Measurements from ENCODE around the gene SREBF2.
A peak's percentile ranks its signal among the peaks of the same experiment; 100 is the strongest.

The SREBF2 gene

DNA sequence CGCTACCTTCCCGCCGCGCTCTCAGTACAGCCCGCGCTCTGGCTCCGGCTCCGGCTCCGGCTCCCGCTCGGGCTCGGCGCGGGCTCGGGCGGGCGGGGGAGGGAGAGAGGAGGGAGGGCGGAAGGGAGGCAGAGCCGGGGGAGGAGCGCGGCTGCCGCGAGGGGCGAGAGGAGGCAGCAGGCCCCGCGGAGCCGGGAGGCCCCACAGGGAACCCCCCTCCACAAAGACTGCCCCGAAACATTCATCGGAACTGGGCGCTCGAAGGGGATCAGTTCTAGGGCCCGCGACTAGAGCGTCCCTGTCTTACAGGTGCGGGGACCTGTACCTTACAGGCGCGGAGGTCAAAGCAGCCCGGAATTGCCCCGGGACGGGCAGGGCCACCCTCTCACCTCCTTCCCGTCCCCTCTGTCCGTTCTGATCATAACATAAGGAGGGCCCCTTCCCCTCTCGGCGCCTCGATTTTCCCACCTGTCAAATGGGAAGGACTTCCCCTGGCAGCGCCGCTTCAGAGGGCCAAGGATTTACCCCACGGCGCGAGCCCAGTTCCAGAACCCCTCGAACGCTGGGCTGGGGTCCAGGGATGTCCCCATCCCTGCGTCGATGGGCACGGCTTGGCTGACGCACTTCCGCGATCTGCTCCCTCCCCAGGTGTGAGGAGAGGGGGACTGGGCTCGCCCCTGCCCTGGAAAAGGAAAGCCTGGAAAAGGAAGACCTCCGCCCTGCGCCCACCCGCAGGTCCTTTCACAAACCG lies 82.3 kb downstream of the SREBF2 start, which contains the start of gene SHISA8:
SHISA8 (minus strand) TSS at position 40 of the 751 bp plus-strand sequence. CDS start 407 bp downstream, outside the sequence.
- intact Hi-C loops (cut with DNase I), result no loop called here
- peak in 18 of 42 donors; percentile 21 to 69 (median 44) for DNase-seq

GRCh38 chr22:41915786-41916493 lies 83.0 kb downstream of the SREBF2 start:
- no peak for DNase-seq
- intact Hi-C loops (cut with DNase I), result no loop called here

- no peak for DNase-seq
- intact Hi-C loops (cut with DNase I), result no loop called here
Observed at GRCh38 chr22:41916745-41917358, 83.9 kb downstream of the SREBF2 start.

DNA sequence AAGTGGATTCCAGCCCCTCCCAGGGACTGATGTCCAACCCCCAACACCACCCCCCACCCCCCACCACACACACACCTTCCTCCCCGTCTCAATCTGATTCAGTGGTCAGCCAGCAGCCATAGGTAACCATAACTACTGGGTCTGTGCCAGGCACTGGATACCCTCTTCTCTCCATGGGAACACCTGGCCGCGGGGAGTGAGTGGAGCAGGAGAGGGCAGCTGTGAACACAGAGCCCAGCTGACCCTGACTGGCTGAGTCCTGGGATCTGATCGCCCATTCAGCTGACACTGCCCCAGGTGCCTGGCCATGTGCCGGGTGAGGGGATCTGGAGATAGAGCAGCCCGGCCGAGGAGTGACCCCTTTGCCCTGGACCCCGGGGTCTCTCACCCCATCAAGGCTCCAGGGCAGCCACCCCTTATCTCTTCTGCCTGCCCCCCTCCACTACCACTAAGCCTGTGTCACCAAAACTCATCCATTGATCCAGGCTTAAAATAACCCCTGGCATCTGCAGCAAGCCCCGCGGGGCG lies 84.5 kb downstream of the SREBF2 start:
- intact Hi-C loops (cut with DNase I), result no loop called here
- DNase-seq, result no peak

DNA sequence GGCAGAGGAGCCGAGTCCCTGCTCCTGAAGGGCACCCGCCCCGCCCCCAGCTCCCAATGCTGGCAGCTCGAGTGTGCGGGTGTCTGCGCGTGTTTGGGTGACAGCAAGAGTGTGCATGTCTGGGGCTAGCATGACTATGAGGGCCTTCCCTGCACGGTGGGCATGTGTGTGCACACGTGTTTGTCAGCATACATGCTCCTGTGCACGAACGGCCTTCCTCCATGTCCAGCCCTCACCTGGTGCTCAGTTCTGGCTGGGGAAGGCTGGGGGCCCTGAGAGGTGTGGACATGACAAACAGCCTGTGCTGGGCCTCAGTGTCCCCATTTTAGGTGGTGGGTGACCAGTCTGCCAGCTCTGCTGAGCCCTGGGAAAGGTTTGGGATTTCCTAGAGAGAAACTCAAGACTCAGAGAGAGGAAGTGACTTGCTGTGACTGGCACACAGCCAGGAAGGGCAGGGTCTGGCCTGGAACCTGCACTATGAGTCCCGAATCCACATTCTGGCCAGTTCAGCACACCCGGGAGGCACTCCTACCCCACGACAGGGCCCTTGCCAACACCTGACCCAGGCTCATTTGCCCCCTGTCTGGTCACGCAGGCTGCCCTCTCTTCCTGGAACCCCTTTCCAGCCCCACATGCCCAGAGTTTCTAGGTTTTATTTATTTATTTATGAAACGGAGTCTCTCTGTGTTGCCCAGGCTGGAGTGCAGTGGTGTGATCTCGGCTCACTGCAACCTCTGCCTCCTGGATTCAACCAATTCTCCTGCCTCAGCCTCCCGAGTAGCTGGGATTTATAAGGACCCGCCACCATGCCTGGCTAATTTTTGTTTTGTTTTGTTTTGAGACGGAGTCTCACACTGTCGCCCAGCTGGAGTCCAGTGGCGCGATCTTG lies 85.2 kb downstream of the SREBF2 start:
- peak in 17 of 42 donors; percentile 24 to 66 (median 45) for DNase-seq
- intact Hi-C loops (cut with DNase I), result no loop called here

DNA sequence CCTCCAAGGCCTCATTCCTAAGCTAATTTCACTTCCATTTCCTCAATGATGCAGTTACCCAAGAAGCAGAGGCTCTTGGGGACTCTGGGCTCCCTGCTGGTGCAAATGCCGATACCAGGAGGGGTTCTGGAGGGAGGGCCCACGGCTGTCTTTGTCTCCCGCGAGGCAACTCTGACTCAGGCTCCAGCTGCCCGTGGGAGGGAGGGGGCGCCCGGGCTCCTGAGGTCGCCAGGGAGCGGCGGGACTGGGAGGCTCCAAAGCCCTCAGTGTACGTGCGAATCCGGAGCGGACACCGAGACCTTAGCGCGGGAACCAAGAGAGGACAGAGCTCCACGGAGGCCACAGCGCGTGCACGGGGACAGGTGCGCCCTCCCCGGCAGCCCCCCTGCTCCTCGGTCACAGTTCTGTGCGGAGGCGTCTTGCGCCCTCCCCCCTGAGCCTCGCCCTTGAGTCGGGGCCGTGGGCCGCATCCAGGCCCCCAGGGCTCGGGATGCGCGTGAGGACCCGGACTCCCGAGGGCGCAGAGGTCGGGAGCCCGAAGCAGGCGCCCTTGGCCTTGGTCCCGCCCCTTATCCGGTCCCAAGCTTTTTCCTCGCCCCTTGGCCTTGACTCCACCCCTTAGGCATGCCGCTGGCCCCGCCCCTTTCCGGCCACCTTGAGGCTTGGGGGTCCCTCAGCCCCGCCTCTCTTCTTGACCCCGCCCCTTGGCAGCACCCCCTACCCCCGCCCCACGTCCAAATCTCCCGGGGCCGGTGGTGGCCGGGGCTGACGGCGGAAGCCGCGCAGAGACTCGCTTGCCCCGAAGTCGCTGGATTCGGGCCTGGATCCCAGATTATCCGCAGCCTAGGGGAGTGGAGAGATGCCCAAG lies 86.7 kb downstream of the SREBF2 start:
- intact Hi-C loops (cut with DNase I), result no loop called here
- DNase-seq, result peak; percentile 17 to 83 (median 60)

DNA sequence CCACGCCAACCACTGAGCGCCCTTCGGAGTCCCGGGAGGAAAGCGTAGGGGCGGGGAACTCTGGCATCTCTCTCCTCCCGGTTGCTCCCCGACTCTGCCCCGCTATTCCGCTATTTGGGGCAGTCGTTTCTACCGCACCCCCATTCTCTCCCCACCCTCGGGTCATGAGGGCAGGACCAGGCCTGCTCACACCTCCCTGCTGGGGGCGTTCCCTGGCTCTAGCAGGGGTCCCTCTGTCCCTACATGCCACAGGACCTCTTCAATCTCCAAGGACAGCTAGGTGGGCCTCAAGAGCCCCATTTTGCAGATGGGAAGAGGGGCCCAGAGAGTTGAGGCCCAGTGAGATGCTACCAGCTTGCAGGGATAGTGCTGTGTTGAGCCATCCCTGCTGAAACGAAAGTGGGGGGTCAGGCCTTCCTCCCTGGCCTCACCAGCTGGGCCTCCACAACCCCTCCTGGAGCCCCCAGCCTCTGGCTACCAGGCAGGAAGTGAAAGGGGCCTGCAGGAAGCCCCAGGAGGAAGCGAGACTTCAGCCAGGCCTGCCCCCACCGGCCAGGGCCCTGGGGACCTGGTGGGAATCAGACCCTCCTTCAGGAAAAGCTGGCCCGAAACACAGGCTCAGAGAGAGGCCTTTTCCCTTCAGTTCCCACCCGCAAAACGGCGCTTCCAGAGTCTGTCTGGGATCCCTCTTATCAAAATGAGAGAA lies 87.5 kb downstream of the SREBF2 start:
- intact Hi-C loops (cut with DNase I), result no loop called here
- peak in 20 of 42 donors; percentile 20 to 60 (median 40) for DNase-seq

GRCh38 chr22:41922328-41922727 lies 89.4 kb downstream of the SREBF2 start:
- intact Hi-C loops (cut with DNase I), result no loop called here
- DNase-seq, result no peak

GRCh38 chr22:41922940-41923594 lies 90.2 kb downstream of the SREBF2 start:
- DNase-seq, result no peak
- intact Hi-C loops (cut with DNase I), result no loop called here

DNA sequence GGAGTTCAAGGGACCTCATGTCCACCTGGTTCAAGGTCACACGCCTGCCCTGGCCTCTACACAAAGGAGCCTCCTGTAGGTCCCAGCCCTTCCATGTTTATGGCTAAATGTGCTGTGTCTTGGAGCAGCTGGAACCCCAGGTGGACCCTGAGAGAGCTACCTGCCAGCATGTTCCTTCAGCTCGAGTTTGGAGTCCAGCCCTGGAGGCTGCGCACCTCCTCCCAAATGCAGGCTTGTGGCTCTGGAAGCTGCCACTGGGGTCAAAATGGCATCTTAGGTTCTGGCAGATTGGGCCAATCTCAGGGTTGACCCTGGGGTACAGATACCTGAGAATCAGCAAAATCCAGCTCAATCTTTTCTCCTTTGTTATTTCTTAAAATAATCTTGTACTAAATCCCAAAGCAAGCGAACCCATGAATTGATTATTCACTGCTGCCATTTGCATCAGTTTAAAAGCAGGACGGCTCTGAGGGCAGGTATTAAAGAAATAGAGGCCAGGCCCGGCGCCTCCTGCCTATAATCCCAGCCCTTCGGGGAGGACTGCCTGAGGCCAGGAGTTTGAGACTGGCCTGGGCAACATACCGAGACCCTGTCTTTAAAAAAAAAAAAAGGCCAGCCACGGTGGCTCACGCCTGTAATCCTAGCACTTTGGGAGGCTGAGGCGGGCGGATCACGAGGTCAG lies 90.8 kb downstream of the SREBF2 start:
- intact Hi-C loops (cut with DNase I), result no loop called here
- no peak for DNase-seq

DNA sequence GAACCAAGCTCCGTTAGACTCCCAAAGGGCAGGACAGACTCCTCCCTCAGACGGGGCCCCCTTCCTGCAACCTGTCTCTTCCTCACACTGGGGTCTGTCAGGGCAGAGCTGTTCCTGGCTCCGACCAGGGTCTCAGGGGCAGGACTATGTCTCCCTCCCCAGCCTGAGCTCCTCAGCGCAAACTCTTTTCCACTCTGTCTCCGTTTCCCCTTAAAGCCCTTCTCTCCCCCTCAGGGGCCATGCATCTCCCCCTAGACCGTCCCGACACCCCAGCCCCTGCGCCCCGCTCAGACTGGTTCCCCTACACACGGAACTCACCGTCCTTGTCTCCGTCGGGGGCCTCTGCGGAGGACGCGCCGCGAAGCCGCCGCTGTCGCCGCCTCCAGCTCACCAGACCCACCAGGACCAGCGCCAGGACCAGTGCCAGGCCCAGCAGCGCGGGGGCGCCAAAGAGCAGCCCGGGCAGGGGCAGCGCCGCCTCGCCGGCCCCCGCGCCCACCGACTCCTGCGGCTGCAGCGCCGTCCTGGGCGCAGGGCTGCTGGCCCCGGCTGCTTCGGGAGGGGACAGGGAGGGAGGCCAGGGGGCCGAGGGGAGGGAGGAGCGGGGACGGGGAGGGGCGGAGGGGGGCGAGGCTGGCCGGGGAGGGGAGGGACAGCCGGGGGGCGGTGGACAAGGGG lies 93.0 kb downstream of the SREBF2 start:
- peak in 29 of 42 donors; percentile 32 to 72 (median 51) for DNase-seq
- intact Hi-C loops (cut with DNase I), result no loop called here

GRCh38 chr22:41927813-41928212 lies 94.9 kb downstream of the SREBF2 start:
- DNase-seq, result no peak
- intact Hi-C loops (cut with DNase I), result no loop called here

- intact Hi-C loops (cut with DNase I), result no loop called here
Observed at GRCh38 chr22:41928593-41929417, 95.9 kb downstream of the SREBF2 start.

GRCh38 chr22:41929418-41929810 lies 96.5 kb downstream of the SREBF2 start:
- DNase-seq, result no peak
- intact Hi-C loops (cut with DNase I), result no loop called here

More at GRCh38 chr22:41928593-41929417, 95.9 kb downstream of the SREBF2 start:
- DNase-seq, result no peak

All from head of caudate nucleus (tissue), 42 donors.